Eye (tissue), 1 donor: ENCODE measurements around the gene KLF11.

Experiments
- DNase-seq: peaks from one replicate; pipeline ENCODE4 v3.0.0-alpha.2; 2015

Gene KLF11

GRCh38 chr2:10067330-10067729 is 24.0 kb downstream of the KLF11 start:
- DNase-seq, result no peak

- DNase-seq, result no peak
Measured at GRCh38 chr2:10067881-10068280, 24.5 kb downstream of the KLF11 start.

GRCh38 chr2:10071176-10071575 is 27.8 kb downstream of the KLF11 start:
- no peak for DNase-seq

GRCh38 chr2:10071595-10071994 is 28.2 kb downstream of the KLF11 start:
- DNase-seq, result no peak

- peak; percentile 96 for DNase-seq
Measured at GRCh38 chr2:10072656-10073480, 29.5 kb downstream of the KLF11 start.

GRCh38 chr2:10073706-10074105 is 30.4 kb downstream of the KLF11 start:
- no peak for DNase-seq

GRCh38 chr2:10075101-10075500 is 31.8 kb downstream of the KLF11 start:
- no peak for DNase-seq

- no peak for DNase-seq
Measured at GRCh38 chr2:10075571-10076209, 32.3 kb downstream of the KLF11 start.

GRCh38 chr2:10076511-10076910 is 33.2 kb downstream of the KLF11 start:
- DNase-seq, result no peak

- no peak for DNase-seq
Measured at GRCh38 chr2:10076988-10077527, 33.7 kb downstream of the KLF11 start.

GRCh38 chr2:10078001-10078400 is 34.7 kb downstream of the KLF11 start:
- no peak for DNase-seq

- DNase-seq, result no peak
Measured at GRCh38 chr2:10078704-10079265, 35.4 kb downstream of the KLF11 start.

- peak; percentile 75 for DNase-seq
Measured at GRCh38 chr2:10079266-10079869, 36.0 kb downstream of the KLF11 start.

- peak; percentile 56 for DNase-seq
Measured at GRCh38 chr2:10079870-10080535, 36.7 kb downstream of the KLF11 start, which contains the start of gene CYS1. Gene CYS1 (minus strand): TSS chr2:10080411. CDS start chr2:10080223, 188 bp downstream.

GRCh38 chr2:10080536-10081304 is 37.4 kb downstream of the KLF11 start:
- peak; percentile 63 for DNase-seq

GRCh38 chr2:10083046-10083445 is 39.7 kb downstream of the KLF11 start:
- DNase-seq, result no peak

GRCh38 chr2:10083692-10084211 is 40.4 kb downstream of the KLF11 start:
- DNase-seq, result no peak

GRCh38 chr2:10084223-10084865 is 41.0 kb downstream of the KLF11 start:
- DNase-seq, result peak; percentile 55

GRCh38 chr2:10085043-10085667 is 41.8 kb downstream of the KLF11 start:
- no peak for DNase-seq

- no peak for DNase-seq
Measured at GRCh38 chr2:10085668-10086059, 42.3 kb downstream of the KLF11 start.

- DNase-seq, result no peak
Measured at GRCh38 chr2:10086950-10087349, 43.6 kb downstream of the KLF11 start.
